ENCODE results near the gene KCNJ5.
A peak's percentile ranks its signal among the peaks of the same experiment; 100 is the strongest.

KCNJ5 gene

DNA sequence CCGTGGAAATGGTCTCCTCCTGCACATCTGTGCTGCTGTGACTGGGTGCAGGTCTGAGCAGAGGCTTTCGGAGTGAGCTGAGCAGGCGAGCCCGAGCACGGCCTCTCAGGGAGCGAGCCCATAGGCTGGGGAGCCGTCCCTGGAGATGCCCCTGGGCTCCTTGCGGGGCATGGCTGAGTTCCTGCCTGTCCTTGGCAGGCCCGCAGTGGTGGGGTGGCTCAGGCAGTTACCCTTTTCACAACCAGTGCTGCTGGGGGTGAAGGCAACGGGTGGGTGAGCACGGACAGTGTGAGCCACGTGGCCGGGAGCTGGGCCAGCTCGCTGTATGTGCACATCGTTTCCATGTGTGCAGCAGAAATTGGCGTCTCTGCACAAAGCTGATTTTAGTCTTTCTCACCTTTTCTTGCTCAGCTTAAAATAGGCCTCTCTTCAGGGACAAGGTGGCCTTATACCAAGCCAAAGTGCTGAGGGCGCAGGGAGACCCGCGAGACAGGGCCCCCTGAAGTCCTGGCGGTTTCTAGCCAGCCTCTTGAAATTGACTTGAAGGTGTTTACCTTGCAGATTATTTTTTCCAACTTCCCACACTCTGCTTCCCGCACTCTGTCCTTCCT, 51.8 kb downstream of the KCNJ5 start, which contains the start of gene TP53AIP1:
Gene TP53AIP1, minus strand, starts transcription at position 55 of the 611 bp plus-strand sequence. CDS start 5,053 bp downstream, outside the sequence.
- FAIRE-seq = no peak

DNA sequence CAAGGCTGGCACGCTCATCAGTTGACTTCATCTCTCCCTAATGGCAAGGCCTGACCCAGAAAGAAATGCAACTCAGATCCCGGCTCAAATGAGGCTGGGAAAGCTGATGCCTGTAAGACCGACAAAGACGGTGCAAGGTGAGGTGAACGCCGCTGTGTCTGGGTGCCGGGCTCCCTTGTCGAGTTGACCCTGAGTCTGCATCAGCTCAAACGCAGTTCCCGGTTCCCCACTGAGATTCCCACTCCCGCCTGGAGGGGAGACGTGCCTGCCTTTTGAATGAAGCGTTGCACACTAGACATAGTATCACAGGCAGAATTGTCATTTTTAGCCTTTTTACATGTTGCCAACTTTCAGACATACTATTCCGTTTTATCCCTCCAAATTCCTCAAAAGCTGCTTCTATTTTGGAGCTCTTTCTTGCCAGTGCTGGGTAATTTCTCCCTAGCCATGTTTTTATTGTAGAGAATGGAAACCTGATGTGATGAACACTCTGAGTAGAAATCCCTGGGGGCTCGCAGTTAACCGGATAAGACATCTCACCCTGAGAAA, 52.3 kb downstream of the KCNJ5 start:
- FAIRE-seq (no peak), DNase-seq (ENCODE audit: extremely low spot score, insufficient read length, low read depth) (no peak)

More for the DNA sequence above, 51.8 kb downstream of the KCNJ5 start, which contains the start of gene TP53AIP1:
- DNase-seq (ENCODE audit: extremely low spot score, insufficient read length, low read depth) = no peak

DNA sequence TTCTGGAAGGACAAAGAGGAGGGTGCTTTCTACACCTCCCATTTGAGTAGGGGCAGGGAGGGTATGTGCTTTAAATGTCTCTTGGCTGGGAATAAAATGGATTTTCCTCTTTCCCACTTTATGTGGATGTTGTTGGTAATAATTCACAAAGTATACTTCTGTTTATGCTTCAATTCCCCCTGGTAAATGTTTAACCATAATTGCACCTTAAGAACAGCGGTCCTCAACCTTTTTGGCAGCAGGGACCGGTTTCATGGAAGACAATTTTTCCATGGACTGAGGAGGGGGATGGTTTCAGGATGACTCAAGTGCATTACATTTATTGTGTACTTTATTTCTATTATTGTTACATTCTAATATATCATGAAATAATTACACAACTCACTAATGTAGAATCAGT, 55.5 kb downstream of the KCNJ5 start:
- FAIRE-seq (no peak), DNase-seq (ENCODE audit: extremely low spot score, insufficient read length, low read depth) (no peak)

DNA sequence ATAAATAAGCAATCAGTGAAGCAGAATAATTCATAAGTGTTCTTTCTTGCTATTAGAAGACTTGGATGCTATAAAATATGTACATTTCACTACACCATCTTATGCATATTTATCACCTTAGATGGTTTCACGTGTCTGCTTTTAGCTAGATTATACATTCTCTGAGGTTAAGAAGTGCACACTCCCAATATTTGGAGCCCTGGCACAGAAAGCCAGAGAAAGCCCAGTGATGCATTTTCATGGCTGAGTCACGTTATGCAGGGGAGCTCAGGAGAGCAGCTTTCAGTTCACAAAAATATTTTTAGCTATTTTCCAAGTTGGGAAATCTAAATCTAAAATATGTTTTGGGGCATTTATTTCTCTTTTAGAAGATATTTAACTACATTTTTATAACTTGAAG, 56.6 kb downstream of the KCNJ5 start:
- FAIRE-seq (no peak), DNase-seq (ENCODE audit: extremely low spot score, insufficient read length, low read depth) (no peak)

DNA sequence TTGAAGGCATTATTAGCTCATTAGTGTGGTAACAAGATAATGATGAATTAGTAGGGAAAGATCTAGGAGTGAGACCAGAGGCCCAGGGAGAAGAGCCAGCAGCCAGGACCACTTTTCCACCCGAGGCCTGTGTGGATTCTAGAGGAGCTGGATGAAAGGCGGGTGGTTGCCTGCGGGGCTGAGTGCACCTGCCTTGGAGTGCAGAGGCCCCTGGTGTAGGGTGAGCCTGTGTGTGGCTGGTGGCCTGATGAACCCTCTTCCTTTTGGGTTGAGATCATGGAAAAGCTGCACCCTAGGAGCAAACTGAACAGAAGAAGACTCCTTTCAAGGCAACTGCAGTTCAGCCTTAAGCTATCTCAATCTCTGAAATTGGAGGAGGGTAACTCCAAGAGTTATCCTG, 57.4 kb downstream of the KCNJ5 start:
- FAIRE-seq (no peak), DNase-seq (ENCODE audit: extremely low spot score, insufficient read length, low read depth) (no peak)

DNA sequence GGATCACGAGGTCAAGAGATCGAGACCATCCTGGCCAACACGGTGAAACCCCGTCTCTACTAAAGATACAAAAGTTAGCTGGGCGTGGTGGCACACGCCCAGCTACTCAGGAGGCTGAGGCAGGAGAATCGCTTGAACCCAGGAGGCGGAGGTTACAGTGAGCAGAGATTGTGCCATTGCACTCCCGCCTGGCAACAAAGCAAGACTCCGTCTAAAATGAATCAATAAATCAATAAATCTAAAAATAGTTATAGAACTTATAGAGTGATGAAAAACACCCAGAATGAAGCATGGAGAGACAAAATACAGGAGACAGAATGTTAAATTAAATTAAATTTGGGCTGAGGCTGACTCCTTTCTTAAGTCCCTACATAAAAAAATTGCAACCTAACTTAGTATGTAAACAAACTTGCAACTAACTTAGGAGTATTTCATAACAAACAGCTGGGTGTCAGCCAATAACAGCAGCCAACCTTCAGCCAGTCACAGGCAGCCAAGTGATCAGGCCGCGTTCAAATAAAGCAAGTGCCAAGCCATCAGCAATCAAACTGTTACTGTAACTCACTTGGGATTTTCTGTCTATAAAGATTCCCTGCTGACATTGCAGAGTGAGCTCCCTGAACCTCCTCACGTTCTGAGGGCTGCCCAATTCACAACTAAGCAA, 58.8 kb downstream of the KCNJ5 start:
- FAIRE-seq = no peak
- DNase-seq (ENCODE audit: extremely low spot score, insufficient read length, low read depth) = no peak

DNA sequence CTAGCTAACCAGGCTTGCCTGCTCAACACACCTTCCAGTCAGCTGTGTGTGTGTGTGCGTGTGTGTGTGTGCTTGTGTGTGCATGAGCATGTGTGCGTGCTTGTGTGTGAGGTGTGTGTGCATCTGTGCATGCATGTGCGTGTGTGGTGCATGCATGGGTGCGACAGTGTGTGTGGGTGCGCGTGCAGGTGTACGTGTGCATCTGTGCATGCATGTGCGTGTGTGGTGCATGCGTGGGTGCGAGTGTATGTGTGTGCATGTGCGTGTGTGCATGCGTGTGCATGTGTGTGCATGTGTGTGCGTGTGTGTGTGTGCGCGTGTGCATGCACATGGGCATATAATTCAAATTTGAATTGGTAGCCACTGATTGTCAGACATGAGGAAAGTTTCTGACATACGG, 62.0 kb downstream of the KCNJ5 start:
- no peak for FAIRE-seq
- no peak for DNase-seq (ENCODE audit: extremely low spot score, insufficient read length, low read depth)

DNA sequence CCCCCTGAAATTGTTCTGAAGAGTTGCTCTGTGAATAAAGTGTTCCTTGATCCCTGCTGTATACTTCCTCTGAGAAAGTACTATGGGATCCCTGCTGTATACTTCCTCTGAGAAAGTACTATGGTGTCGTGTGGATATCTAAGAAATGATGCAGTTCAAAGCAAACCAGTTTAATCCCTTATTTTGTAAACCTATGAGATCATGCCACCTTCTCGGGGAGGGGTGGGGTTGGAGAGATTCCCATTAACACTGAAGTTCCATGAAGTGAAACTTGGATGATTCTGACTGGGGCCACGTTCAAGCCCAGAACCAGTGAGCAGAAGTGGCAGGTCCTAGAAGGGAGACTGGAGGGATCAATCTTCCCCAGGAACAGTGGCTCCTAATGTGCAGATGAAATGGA, 64.5 kb downstream of the KCNJ5 start:
- FAIRE-seq (no peak), DNase-seq (ENCODE audit: extremely low spot score, insufficient read length, low read depth) (no peak)

DNA sequence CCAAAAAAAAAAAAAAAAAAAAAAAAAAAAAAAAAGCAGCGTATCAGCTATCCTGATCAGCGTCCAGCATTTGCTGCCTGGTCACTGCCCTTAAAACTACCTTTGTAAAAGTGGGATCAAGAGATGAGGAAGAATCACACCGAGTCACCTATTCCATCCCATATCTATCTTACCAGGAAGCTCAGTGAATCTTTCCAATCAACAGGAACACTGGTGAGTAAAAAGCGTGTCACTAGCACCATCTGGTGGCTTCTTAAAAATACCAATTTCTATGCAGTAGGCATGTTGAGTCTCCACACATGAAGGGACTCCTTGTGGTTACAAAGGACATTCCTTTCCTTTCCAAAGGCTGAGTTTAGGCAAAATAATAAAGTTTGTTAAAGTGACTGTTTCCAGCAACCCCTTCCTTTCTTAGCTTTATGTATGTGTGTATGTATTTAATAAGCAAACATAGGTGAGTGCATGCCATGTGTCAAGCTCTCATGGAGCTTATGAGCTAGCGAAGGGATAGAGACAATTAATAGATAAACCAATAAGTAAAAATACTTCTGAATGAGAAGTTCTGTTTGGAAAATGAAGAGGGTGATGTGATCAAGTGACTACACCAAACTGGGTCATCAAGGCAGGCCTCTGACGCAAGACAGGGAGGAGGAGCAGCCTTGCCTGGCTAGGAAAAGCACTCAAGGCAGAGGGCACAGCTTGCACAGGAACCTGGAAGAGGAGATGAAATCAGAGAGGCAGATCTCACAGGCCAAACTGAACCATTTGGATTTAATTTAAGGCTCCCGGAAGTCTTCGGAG, 65.4 kb downstream of the KCNJ5 start:
- DNase-seq (ENCODE audit: extremely low spot score, insufficient read length, low read depth) (peak; percentile 18), FAIRE-seq (peak; percentile 89)

DNA sequence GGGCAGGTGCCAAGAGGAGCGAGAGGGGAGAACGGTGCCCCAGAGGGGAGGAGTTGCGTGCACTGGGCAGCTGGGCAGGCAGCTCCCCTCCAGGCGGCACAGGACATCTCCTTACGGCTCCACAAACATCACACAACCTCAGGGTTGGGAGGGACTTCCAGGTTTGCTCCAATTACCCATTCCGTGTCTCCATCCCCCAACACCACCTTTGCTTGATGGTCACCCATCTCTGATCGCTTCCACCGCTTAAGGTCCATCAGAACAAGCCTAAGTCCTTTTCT, 66.0 kb downstream of the KCNJ5 start:
- FAIRE-seq (no peak), DNase-seq (ENCODE audit: extremely low spot score, insufficient read length, low read depth) (no peak)

DNA sequence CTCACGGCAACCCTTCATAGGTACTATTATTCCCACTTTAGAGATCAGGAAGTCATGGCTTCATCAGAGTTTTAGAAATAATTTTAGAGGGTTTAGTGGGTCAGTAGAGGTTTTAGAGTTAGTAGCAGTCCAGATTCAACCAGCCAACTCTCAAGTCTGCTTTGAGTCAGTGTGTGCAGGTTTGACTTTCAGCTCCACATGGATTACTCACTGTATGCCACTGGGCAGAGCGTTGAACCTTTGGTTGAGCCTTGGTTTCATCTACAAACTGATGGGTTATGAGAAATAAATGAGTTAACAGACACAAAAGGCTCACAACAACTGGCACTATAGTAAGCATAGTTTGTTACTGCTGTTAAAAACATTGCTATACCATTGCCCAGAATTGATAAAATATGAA, 70.5 kb downstream of the KCNJ5 start:
- FAIRE-seq = no peak
- no peak for DNase-seq (ENCODE audit: extremely low spot score, insufficient read length, low read depth)

DNA sequence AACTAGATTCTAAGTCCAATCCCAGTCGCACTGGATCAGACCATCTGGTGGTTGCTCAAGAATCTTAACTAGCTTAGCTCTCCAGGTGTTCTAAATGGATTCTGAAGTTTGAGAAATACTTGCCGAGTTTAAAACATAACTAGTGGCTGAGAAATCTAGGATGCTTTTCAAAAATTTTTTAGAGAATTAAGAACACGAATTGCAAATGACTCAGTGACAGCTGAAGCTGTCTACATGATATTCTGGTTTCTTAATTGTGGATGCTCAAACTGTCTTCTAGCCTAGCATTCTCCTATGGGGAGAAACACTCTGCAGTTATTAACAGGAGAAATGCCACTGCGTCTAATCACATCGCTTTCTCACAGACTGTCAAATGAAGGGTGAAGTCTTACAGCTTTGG, 71.7 kb downstream of the KCNJ5 start:
- FAIRE-seq = no peak
- DNase-seq (ENCODE audit: extremely low spot score, insufficient read length, low read depth) = no peak

DNA sequence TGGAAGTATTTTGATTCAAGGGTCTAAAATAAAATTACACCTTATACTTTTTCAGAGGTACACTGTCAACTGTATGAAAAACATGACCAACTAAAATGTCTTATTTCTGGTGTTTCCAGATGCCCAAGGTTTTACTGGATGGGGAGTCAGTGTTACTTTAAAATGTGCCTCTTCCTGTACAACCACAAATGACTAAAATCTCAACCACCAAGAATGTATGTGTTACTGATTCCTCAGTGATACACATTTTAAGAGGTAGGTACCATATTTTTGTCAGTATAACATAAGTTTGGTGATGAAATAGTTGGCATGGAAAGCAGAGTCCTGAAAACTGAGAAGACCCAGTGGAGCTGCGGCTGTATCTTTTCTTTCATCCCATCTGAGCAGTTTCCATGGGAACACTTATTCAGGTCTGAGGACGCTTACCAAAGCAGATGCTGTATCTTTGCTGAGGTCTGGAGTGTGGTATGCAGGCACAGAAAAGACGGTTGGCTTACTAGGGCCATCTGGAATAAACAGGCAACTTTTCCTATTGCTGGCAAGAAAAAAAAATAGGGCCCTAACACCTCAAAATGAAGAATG, 72.7 kb downstream of the KCNJ5 start:
- DNase-seq (ENCODE audit: extremely low spot score, insufficient read length, low read depth) (no peak), FAIRE-seq (peak; percentile 36)

DNA sequence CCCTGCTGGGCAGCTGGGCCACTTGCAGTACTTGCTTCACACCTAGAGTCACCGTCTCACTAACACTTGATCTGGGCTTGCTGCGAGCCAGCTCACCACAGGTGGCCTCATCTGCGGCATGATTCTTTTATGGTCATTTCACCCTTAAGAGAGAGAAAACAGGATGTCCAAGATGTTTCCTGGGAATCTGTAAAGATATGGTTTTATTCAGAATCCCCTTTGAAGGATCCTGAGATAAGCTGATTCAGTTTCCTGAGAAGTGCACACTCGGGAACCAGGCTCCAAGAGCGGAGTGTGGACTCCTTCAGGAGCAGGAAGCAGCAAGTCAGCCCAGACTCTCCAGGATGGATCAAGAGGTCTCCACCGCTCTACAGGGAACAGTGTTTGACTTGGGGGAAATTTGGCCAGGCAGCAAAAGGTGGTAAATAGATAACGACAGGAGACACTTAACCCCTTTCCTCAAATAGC, 73.3 kb downstream of the KCNJ5 start:
- DNase-seq (ENCODE audit: extremely low spot score, insufficient read length, low read depth) (no peak), FAIRE-seq (no peak)

DNA sequence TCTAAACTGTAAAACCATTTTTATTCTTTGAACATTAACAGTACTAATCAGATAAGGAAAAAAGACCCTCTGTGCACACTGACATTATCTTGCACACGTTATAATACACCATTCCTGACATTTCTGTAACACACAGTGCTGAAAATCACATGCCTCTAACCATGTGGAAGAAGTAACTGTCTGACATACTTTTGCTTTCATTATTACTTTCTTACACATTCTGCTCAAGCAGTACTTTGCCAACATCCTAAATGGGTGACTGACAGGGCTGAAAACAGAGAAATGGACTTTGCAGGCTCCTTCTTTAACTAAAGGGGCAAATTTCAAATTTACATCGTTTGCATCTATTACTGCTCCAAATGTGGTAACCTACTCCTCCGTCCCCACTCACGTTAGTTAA, 74.3 kb downstream of the KCNJ5 start:
- FAIRE-seq (peak; percentile 77), DNase-seq (ENCODE audit: extremely low spot score, insufficient read length, low read depth) (peak; percentile 25)

DNA sequence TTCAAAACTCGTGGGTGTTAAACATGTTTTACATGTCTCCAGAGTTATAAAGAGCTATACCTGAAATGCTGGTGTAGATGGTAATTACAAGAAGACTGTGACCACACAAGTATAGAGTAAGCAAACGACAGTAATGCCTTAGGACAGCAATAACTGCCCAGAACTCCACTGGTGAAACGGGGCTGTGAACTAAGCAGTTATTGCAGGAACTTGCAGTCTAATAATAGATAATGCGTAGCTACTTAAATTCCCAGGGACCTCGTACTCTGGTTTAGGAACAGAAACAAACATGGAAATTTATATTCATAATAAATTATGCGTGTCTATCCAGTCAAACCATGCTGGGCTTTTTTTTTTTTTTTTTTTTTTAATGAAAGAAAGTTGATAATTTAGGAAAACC, 76.4 kb downstream of the KCNJ5 start:
- no peak for DNase-seq (ENCODE audit: extremely low spot score, insufficient read length, low read depth)
- no peak for FAIRE-seq

DNA sequence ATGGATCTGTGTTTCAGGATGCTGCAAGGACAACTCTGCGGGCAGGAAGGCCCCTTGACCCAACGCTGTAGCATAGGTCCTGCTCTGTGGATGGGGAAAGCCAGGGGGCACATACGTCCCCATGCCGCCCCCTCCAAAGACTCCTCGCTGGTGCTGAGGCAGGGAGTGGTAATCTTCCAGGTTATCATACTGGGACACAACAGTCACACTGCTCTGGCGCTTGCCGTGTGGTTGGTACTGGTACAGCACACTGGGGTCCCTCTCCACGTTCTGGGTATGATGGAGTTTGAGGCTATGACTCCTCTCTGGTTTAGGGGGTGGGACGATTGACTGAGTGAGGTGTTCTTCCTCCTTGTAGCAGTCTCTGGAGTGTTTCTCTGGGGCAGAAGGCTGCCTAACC, 77.8 kb downstream of the KCNJ5 start:
- no peak for FAIRE-seq
- DNase-seq (ENCODE audit: extremely low spot score, insufficient read length, low read depth) = no peak
